ENCODE measurements around the gene TRDN. TPM values are rescaled to one million over a fixed set of nuclear protein-coding genes. Genes with fewer than 3 reads are reported as not detected.

The TRDN gene
- total and polyA plus RNA-seq, 2 donors (not counting 1 experiment from before 2014, with no cell fraction given), result not detected

DNA sequence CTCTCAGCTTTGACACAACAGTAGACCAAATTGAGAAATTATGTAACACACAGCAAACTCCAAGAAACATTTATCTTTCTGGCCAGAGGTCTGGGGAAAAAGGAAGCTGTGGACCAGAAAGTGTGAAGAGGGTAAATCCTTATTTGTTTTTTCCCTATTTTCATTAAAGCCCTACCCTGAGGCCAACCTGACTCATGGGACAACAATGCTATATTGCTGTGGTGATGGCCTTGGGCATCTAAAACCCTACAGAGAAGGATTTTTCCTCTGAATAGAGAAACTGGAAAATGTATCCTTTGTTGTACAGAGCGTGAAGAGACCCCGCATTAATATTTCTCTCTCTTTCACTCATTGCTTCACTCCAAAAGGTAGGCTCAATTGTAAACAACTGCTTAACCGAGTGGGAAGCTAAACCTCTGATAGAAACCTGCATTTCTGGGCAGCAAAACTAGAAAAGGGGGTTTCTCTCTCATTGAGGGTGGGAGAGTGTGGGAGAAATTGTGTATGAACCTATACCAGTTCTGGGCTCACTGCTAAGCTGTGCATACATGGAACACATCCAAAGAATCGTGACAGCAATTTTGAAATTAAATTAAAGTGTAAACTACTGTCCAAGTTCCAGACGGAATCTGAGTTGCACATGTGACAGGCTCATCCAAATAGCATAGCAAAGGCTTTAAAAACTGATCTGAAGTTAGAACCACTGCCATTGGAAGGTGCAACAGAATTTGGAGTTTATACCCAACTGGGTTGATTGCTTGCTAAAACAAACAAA is 465.2 kb downstream of the TRDN start:
- H3K4me3 ChIP-seq (replicated peaks in 1 of 4; ENCODE audit: control extremely low read depth in 1 of 4, insufficient read depth in 1 of 4, low read depth in 3 of 4, low read length in 4 of 4), result no peak overlapping the region
- no peaks in the 10 kb centered on the region for H3K9me3 ChIP-seq (ENCODE audit: control insufficient read depth, insufficient read depth, low read depth, low read length)
- no peaks in the 10 kb centered on the region for H3K4me1 ChIP-seq (ENCODE audit: control insufficient read depth, extremely low read depth, insufficient read depth, low read length)
- DNase-seq (ENCODE audit: low read depth in 2 of 2), result no peak
- no peaks in the 10 kb centered on the region for H3K27me3 ChIP-seq (ENCODE audit: control insufficient read depth, insufficient read depth, low read length)
- H3K9ac ChIP-seq (ENCODE audit: insufficient read depth, low read length), result no peak overlapping the region
- no peak for TF ChIP-seq EZH2 (IDR thresholded peaks at IDR 0.05; ENCODE audit: low read length, missing control alignments)
- TF ChIP-seq, protein P1, sequence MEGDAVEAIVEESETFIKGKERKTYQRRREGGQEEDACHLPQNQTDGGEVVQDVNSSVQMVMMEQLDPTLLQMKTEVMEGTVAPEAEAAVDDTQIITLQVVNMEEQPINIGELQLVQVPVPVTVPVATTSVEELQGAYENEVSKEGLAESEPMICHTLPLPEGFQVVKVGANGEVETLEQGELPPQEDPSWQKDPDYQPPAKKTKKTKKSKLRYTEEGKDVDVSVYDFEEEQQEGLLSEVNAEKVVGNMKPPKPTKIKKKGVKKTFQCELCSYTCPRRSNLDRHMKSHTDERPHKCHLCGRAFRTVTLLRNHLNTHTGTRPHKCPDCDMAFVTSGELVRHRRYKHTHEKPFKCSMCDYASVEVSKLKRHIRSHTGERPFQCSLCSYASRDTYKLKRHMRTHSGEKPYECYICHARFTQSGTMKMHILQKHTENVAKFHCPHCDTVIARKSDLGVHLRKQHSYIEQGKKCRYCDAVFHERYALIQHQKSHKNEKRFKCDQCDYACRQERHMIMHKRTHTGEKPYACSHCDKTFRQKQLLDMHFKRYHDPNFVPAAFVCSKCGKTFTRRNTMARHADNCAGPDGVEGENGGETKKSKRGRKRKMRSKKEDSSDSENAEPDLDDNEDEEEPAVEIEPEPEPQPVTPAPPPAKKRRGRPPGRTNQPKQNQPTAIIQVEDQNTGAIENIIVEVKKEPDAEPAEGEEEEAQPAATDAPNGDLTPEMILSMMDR (conservative IDR thresholded peaks at IDR 0.05 in 1 of 2, IDR thresholded peaks at IDR 0.05 in 1 of 2; ENCODE audit: low read depth in 1 of 2, low read length in 2 of 2), result no peak
- no peaks in the 10 kb centered on the region for H4K20me1 ChIP-seq (ENCODE audit: control insufficient read depth, extremely low read depth, insufficient read depth, low read length)
- H3K79me2 ChIP-seq (ENCODE audit: control insufficient read depth, insufficient read depth, low read length), result no peaks in the 10 kb centered on the region
- no peak overlapping the region for H3K4me2 ChIP-seq (ENCODE audit: extremely low read depth, insufficient read depth, low read length)
- no peaks in the 10 kb centered on the region for H3K36me3 ChIP-seq (ENCODE audit: control insufficient read depth, insufficient read depth, low read length)
- H2AFZ ChIP-seq (ENCODE audit: low read length), result no peak overlapping the region
- no peak overlapping the region for H3K27ac ChIP-seq (ENCODE audit: insufficient read depth, low read length)

GRCh38 chr6:123169774-123170095 is 467.0 kb downstream of the TRDN start:
- H3K27ac ChIP-seq (ENCODE audit: insufficient read depth, low read length), result no peak overlapping the region
- H3K9ac ChIP-seq (ENCODE audit: insufficient read depth, low read length), result no peak overlapping the region
- DNase-seq (ENCODE audit: low read depth in 2 of 2), result no peak
- no peaks in the 10 kb centered on the region for H3K36me3 ChIP-seq (ENCODE audit: control insufficient read depth, insufficient read depth, low read length)
- H3K4me2 ChIP-seq (ENCODE audit: extremely low read depth, insufficient read depth, low read length), result no peak overlapping the region
- no peaks in the 10 kb centered on the region for H4K20me1 ChIP-seq (ENCODE audit: control insufficient read depth, extremely low read depth, insufficient read depth, low read length)
- no peaks in the 10 kb centered on the region for H3K9me3 ChIP-seq (ENCODE audit: control insufficient read depth, insufficient read depth, low read depth, low read length)
- TF ChIP-seq EZH2 (IDR thresholded peaks at IDR 0.05; ENCODE audit: low read length, missing control alignments), result no peak
- TF ChIP-seq, protein P1 (conservative IDR thresholded peaks at IDR 0.05 in 1 of 2, IDR thresholded peaks at IDR 0.05 in 1 of 2; ENCODE audit: low read depth in 1 of 2, low read length in 2 of 2), result no peak
- no peaks in the 10 kb centered on the region for H3K27me3 ChIP-seq (ENCODE audit: control insufficient read depth, insufficient read depth, low read length)
- H3K79me2 ChIP-seq (ENCODE audit: control insufficient read depth, insufficient read depth, low read length), result no peaks in the 10 kb centered on the region
- no peaks in the 10 kb centered on the region for H3K4me1 ChIP-seq (ENCODE audit: control insufficient read depth, extremely low read depth, insufficient read depth, low read length)
- no peak overlapping the region for H2AFZ ChIP-seq (ENCODE audit: low read length)
- H3K4me3 ChIP-seq (replicated peaks in 1 of 4; ENCODE audit: control extremely low read depth in 1 of 4, insufficient read depth in 1 of 4, low read depth in 3 of 4, low read length in 4 of 4), result no peak overlapping the region

DNA sequence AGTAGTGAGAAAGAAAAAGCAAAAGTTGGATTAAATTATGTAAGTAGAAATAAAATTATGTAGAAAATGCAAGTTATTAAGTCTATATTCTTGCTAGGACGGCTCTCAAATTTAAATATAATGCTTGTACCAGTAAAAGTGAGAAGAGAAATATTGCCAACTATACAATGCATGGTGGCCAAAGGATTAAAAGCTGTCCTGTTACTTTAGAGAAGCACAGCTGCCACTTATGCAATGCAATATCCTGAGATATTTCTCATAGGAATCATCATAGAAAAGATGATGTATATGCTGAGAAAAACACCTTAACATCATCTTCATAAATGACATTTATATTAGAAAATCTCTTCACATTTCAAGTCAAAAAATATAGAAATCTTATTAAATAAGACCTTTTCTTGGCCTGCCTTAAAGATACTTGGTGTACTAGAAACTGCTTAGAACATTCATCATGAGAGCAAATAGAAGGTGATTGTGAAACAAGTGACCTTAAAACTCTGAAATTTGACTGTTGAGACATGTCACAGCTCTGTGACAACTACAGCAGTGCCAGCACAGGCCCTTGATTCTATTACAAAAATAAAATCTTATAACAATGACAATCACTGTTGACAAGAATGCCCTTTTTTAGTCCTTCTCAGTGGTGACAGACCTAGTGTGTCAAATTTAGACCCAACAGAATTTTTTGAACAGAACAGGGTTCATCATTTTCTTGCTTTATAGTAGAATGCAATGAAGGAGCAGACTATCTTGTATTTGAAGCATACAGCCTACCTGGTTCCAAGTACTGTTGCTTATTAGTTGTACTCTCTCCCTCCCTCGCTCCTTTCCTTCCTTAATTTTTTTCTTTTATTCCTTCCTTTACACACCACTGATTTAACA is 467.6 kb downstream of the TRDN start:
- no peaks in the 10 kb centered on the region for H3K9me3 ChIP-seq (ENCODE audit: control insufficient read depth, insufficient read depth, low read depth, low read length)
- H4K20me1 ChIP-seq (ENCODE audit: control insufficient read depth, extremely low read depth, insufficient read depth, low read length), result no peaks in the 10 kb centered on the region
- no peak overlapping the region for H2AFZ ChIP-seq (ENCODE audit: low read length)
- no peak overlapping the region for H3K4me2 ChIP-seq (ENCODE audit: extremely low read depth, insufficient read depth, low read length)
- no peak overlapping the region for H3K4me3 ChIP-seq (replicated peaks in 1 of 4; ENCODE audit: control extremely low read depth in 1 of 4, insufficient read depth in 1 of 4, low read depth in 3 of 4, low read length in 4 of 4)
- DNase-seq (ENCODE audit: low read depth in 2 of 2), result no peak
- H3K79me2 ChIP-seq (ENCODE audit: control insufficient read depth, insufficient read depth, low read length), result no peaks in the 10 kb centered on the region
- H3K4me1 ChIP-seq (ENCODE audit: control insufficient read depth, extremely low read depth, insufficient read depth, low read length), result no peaks in the 10 kb centered on the region
- H3K9ac ChIP-seq (ENCODE audit: insufficient read depth, low read length), result no peak overlapping the region
- no peaks in the 10 kb centered on the region for H3K27me3 ChIP-seq (ENCODE audit: control insufficient read depth, insufficient read depth, low read length)
- TF ChIP-seq EZH2 (IDR thresholded peaks at IDR 0.05; ENCODE audit: low read length, missing control alignments), result no peak
- TF ChIP-seq, protein P1 (conservative IDR thresholded peaks at IDR 0.05 in 1 of 2, IDR thresholded peaks at IDR 0.05 in 1 of 2; ENCODE audit: low read depth in 1 of 2, low read length in 2 of 2), result no peak
- H3K36me3 ChIP-seq (ENCODE audit: control insufficient read depth, insufficient read depth, low read length), result no peaks in the 10 kb centered on the region
- no peak overlapping the region for H3K27ac ChIP-seq (ENCODE audit: insufficient read depth, low read length)
